Measurements from ENCODE around the gene PRMT1. TPM values are rescaled to one million over a fixed set of nuclear protein-coding genes. Genes with fewer than 3 reads are reported as not detected.

PRMT1 gene
- total RNA-seq, 1 donor from 2014 or later: 273 TPM

GRCh38 chr19:49635530-49636232, 41.4 kb upstream of the PRMT1 start:
- DNase-seq (ENCODE audit: low spot score in 2 of 2, unreplicated experiment in 2 of 2): no peak
- peaks cover 42% of the 10 kb centered on the region for H3K4me1 Mint-ChIP-seq
- TF ChIP-seq CTCF (IDR thresholded peaks at IDR 0.05; ENCODE audit: unreplicated experiment): no peak
- no peaks in the 10 kb centered on the region for H3K36me3 Mint-ChIP-seq
- H3K9me3 Mint-ChIP-seq: no peaks in the 10 kb centered on the region
- H3K4me3 Mint-ChIP-seq: no peak overlapping the region
- peak overlapping the region; percentile 78 for H3K27ac Mint-ChIP-seq
- H3K27me3 Mint-ChIP-seq (ENCODE audit: low read depth): no peaks in the 10 kb centered on the region

- H3K27ac Mint-ChIP-seq: peak overlapping the region; percentile 78
- no peaks in the 10 kb centered on the region for H3K9me3 Mint-ChIP-seq
- no peak for TF ChIP-seq CTCF (IDR thresholded peaks at IDR 0.05; ENCODE audit: unreplicated experiment)
- H3K4me1 Mint-ChIP-seq: peaks cover 41% of the 10 kb centered on the region
- DNase-seq (ENCODE audit: low spot score in 2 of 2, unreplicated experiment in 2 of 2): no peak
- peak overlapping the region; percentile 8 for H3K4me3 Mint-ChIP-seq
- H3K27me3 Mint-ChIP-seq (ENCODE audit: low read depth): no peaks in the 10 kb centered on the region
- no peaks in the 10 kb centered on the region for H3K36me3 Mint-ChIP-seq
These were observed 40.7 kb upstream of the PRMT1 start for GRCh38 chr19:49636233-49636932.

- Mint-ChIP-seq H3K9me3 (no peaks in the 10 kb centered on the region), H3K4me1 (peaks cover 51% of the 10 kb centered on the region), H3K4me3 (peak overlapping the region; percentile 71), H3K27me3 (ENCODE audit: low read depth) (no peaks in the 10 kb centered on the region), H3K27ac (peak overlapping the region; percentile 96), H3K36me3 (no peaks in the 10 kb centered on the region)
- peak in 1 of 2 experiments; percentile 54 for DNase-seq (ENCODE audit: low spot score in 2 of 2, unreplicated experiment in 2 of 2)
- TF ChIP-seq CTCF (IDR thresholded peaks at IDR 0.05; ENCODE audit: unreplicated experiment): no peak
These were observed 39.0 kb upstream of the PRMT1 start for GRCh38 chr19:49637821-49638738.

- Mint-ChIP-seq H3K36me3 (no peaks in the 10 kb centered on the region), H3K9me3 (no peaks in the 10 kb centered on the region), H3K4me3 (peak overlapping the region; percentile 97), H3K27ac (peak overlapping the region; percentile 96), H3K4me1 (peaks cover 66% of the 10 kb centered on the region), H3K27me3 (ENCODE audit: low read depth) (no peaks in the 10 kb centered on the region)
- TF ChIP-seq CTCF (IDR thresholded peaks at IDR 0.05; ENCODE audit: unreplicated experiment): no peak
- DNase-seq (ENCODE audit: low spot score in 2 of 2, unreplicated experiment in 2 of 2): peak in 1 of 2 experiments; percentile 50
These were observed 37.5 kb upstream of the PRMT1 start for GRCh38 chr19:49639401-49640112.

Measured in mesothelial cell of epicardium (in vitro differentiated cells).